GM12878 (cell line): ENCODE data around the gene SEC16A. TPM values are rescaled to one million over a fixed set of nuclear protein-coding genes. Genes with fewer than 3 reads are reported as not detected.

Experiments
- ATAC-seq: fragments of 200-7000 bp; cut with Tn5 transposase; 3 replicates; pipeline ENCODE4 v1.9.1; 2020; ENCODE audit warnings: mild to moderate bottlenecking, moderate library complexity
- BruUV-seq: library from RNA; stranded (reverse); fragments of 400-500 nt; replicated peaks from 2 replicates; lab custom pipeline; 2021; lab: Mats Ljungman, UMichigan
- CTCF ChIA-PET: fragments of 300-600 bp; sonication (Branson Sonifier 250); formaldehyde crosslinking; extraction: SDS; loops from one replicate; lab custom pipeline; 2021; ENCODE audit warnings: inconsistent platforms; lab: Yijun Ruan, JAX
- POLR2A ChIA-PET: fragments of 350-600 bp; formaldehyde crosslinking; extraction: SDS; loops from one replicate; lab custom pipeline; 2021; ENCODE audit warnings: inconsistent platforms; lab: Charles Lee
- RAD21 ChIA-PET: fragments of 300-600 bp; sonication (Branson Sonifier 250); formaldehyde crosslinking; loops from one replicate; lab custom pipeline; 2023; ENCODE audit warnings: antibody characterized with exemption; ENCODE audit not compliant: unreplicated experiment; lab: Charles Lee
- SMC1A ChIA-PET: fragments of 300-600 bp; sonication (Branson Sonifier 250); formaldehyde crosslinking; loops from one replicate; lab custom pipeline; 2023; ENCODE audit not compliant: unreplicated experiment, uncharacterized antibody; lab: Charles Lee
- DNase-seq: peaks from one replicate; pipeline ENCODE4 v3.0.0-alpha.2; 2011; ENCODE audit warnings: low read depth, low spot score
- FAIRE-seq: peaks from 3 replicates; lab custom pipeline; 2011; peaks lifted over from hg19 to GRCh38; lab: Jason Lieb, UNC
- H2AFZ ChIP-seq: 2 replicates; pipeline ENCODE4 v1.6.0; 2011; ENCODE audit warnings: low read depth, low read length, control low read depth; ENCODE audit not compliant: control insufficient read depth
- H3K27ac ChIP-seq: 2 replicates; pipeline ENCODE4 v1.5.1; 2011; ENCODE audit warnings: control low read depth; ENCODE audit not compliant: control insufficient read depth, insufficient read depth
- H3K27me3 ChIP-seq, 2 experiments: replicated peaks in 1 of 2; 2 replicates each; pipeline versions ENCODE4 v1.6.0 to v1.6.1; 2011; ENCODE audit warnings: low read length in 1 of 2; ENCODE audit not compliant: control insufficient read depth in 2 of 2, insufficient read depth in 2 of 2
- H3K36me3 ChIP-seq, 2 experiments: 2 replicates each; pipeline ENCODE4 v1.5.1; 2011; ENCODE audit warnings: low read length in 1 of 2; ENCODE audit not compliant: control insufficient read depth in 2 of 2, insufficient read depth in 2 of 2
- H3K4me1 ChIP-seq: 2 replicates; pipeline ENCODE4 v1.6.1; 2011; ENCODE audit warnings: mild to moderate bottlenecking, low read length, moderate library complexity, mixed read lengths; ENCODE audit not compliant: control insufficient read depth, insufficient read depth
- H3K4me2 ChIP-seq: 2 replicates; pipeline ENCODE4 v1.6.0; 2011; ENCODE audit warnings: control low read depth; ENCODE audit not compliant: control insufficient read depth, insufficient read depth
- H3K4me3 ChIP-seq: fragments of 200-600 bp; sonication (generic); 2 replicates; pipeline ENCODE4 v1.5.1; 2016
- H3K79me2 ChIP-seq: 2 replicates; pipeline ENCODE4 v1.6.0; 2011; ENCODE audit warnings: low read length; ENCODE audit not compliant: control insufficient read depth, insufficient read depth
- H3K9ac ChIP-seq: 2 replicates; pipeline ENCODE4 v1.8.0; 2011; ENCODE audit warnings: low read length, control low read depth, mixed read lengths; ENCODE audit not compliant: control insufficient read depth, insufficient read depth
- H3K9me3 ChIP-seq: replicated peaks from 3 replicates; pipeline ENCODE4 v1.5.1; 2011; ENCODE audit warnings: mild to moderate bottlenecking, low read length; ENCODE audit not compliant: control insufficient read depth, insufficient read depth
- H4K20me1 ChIP-seq: 2 replicates; pipeline ENCODE4 v1.6.0; 2011; ENCODE audit not compliant: control insufficient read depth, insufficient read depth
- EED ChIP-seq: sonication (generic); IDR thresholded peaks from 2 replicates; pipeline ENCODE4 v1.6.1; 2016; ENCODE audit warnings: antibody characterized with exemption, low read depth
- EGR1 ChIP-seq, 2 experiments: IDR thresholded peaks; 1 replicate in 1 of 2; 2 replicates in 1 of 2; pipeline ENCODE4 v1.6.1; 2011 to 2012; ENCODE audit warnings: low read depth in 2 of 2, low read length in 2 of 2, borderline replicate concordance in 1 of 2, mild to moderate bottlenecking in 1 of 2, moderate library complexity in 1 of 2
- IKZF1 ChIP-seq: fragments of 450-650 bp; conservative IDR thresholded peaks from 2 replicates; pipeline ENCODE4 v1.6.1; 2017; ENCODE audit warnings: antibody characterized with exemption, mild to moderate bottlenecking
- WGBS: methylation state at CpG from one replicate; pipeline ENCODE4 v1.1.6; 2016; ENCODE audit warnings: low lambda C conversion rate; ENCODE audit not compliant: insufficient replicate concordance, insufficient coverage; ENCODE audit errors: missing lambda C conversion rate; 5-methylcytosine and 5-hydroxymethylcytosine counted together
- in situ Hi-C: fragments of 300-500 bp; cut with MboI; formaldehyde crosslinking; loops from 9 replicates; pipeline ENCODE4 v1.14.3; 2018; ENCODE audit warnings: mixed read lengths
- intact Hi-C: fragments of 100-400 bp; cut with micrococcal nuclease; formaldehyde crosslinking; loops from one replicate; pipeline ENCODE4 v1.14.2; 2022; ENCODE audit not compliant: unreplicated experiment
- polyA plus RNA-seq, 11 experiments: library from polyadenylated mRNA; depleted of rRNA in 4 of 11; unstranded in 6 of 11; stranded (reverse) in 5 of 11; fragments of >200 nt; fragmentation: Nextera tagmentation in 4 of 11; fragmentation: Illumina TruSeq in 1 of 11; extraction: Ambion mirVana in 4 of 11; extraction: Trizol in 1 of 11; gene quantifications; 1 replicate in 1 of 11; 2 replicates in 10 of 11; pipeline versions ENCODE4 v1.2.1 to v1.2.3, GENCODE V29; 2011 to 2016; ENCODE audit warnings: inconsistent platforms in 2 of 11, missing spikeins in 2 of 11, low read depth in 1 of 11
- total RNA-seq, 4 experiments: library from RNA; depleted of rRNA in 3 of 4; stranded (reverse); fragments of >200 nt in 3 of 4; fragmentation: Illumina TruSeq in 1 of 4; extraction: Trizol in 1 of 4; gene quantifications; 2 replicates each; pipeline versions ENCODE4 v1.2.1 to v1.2.3, GENCODE V29; 2013 to 2021
- TF ChIP-seq, protein P1 (sequence below): fragments of 450-650 bp; formaldehyde crosslinking; IDR thresholded peaks from 2 replicates; pipeline ENCODE4 v1.4.0; 2020; ENCODE audit warnings: mild to moderate bottlenecking, moderate library complexity
- TF ChIP-seq, protein P2 (sequence below): fragments of 150-350 bp; IDR thresholded peaks from 2 replicates; pipeline ENCODE4 v1.6.1; 2016; ENCODE audit warnings: low read depth, low read length
- TF ChIP-seq, protein P3 (sequence below): IDR thresholded peaks from 2 replicates; pipeline ENCODE4 v1.6.1; 2012; ENCODE audit warnings: mild to moderate bottlenecking, low read depth, low read length

SEC16A gene
- total and polyA plus RNA-seq, 10 of the 15 experiments (the other 5 are each of a cell fraction or from before 2014, with no cell fraction given): 9.9 to 59.1 (median 21.7) TPM

DNA sequence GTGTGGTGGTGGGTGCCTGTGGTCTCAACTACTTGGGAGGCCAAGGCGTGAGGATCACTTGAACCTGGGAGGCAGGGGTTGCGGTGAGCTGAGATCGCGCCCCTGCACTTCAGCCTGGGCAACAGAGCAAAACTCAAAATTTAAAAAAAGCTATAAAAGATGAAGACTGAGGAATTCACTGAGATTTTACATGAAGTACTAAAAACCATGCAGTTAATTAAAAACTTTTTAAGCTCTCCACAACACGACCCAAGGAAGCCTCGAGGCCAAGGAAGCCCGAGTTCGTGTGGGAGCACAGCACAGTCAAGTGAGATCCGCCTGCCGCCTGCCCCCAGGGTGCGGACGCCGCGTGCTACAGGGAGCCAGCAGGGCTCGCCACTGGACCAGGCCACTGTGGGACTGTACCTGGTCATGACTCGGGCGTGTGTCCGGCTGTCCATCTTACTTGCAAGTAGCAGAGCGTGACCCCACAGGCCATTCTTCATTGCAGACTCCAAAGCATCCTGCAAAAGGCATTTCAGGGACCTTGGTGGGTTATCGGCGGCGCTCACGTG is 22.0 kb downstream of the SEC16A start:
- Histone ChIP-seq H3K27me3 (no peaks in the 10 kb centered on the region), H2AFZ (no peak overlapping the region), H3K4me3 (no peak overlapping the region), H3K4me2 (no peak overlapping the region), H3K4me1 (no peaks in the 10 kb centered on the region), H4K20me1 (no peaks in the 10 kb centered on the region), H3K36me3 (peaks cover 37 to 41% of the 10 kb centered on the region in 2 experiments), H3K27ac (no peak overlapping the region), H3K9me3 (no peaks in the 10 kb centered on the region), H3K9ac (no peak overlapping the region), H3K79me2 (no peaks in the 10 kb centered on the region)
- intact Hi-C loops: no loop called here
- no TSS peak for BruUV-seq
- DNase-seq: no peak
- in situ Hi-C loops: no loop called here
- FAIRE-seq: no peak
- no peak for ATAC-seq
- 97% methylated on average over 23 of the region's 23 CpGs for WGBS
- no peak for TF ChIP-seq EED
- TF ChIP-seq, protein P1, sequence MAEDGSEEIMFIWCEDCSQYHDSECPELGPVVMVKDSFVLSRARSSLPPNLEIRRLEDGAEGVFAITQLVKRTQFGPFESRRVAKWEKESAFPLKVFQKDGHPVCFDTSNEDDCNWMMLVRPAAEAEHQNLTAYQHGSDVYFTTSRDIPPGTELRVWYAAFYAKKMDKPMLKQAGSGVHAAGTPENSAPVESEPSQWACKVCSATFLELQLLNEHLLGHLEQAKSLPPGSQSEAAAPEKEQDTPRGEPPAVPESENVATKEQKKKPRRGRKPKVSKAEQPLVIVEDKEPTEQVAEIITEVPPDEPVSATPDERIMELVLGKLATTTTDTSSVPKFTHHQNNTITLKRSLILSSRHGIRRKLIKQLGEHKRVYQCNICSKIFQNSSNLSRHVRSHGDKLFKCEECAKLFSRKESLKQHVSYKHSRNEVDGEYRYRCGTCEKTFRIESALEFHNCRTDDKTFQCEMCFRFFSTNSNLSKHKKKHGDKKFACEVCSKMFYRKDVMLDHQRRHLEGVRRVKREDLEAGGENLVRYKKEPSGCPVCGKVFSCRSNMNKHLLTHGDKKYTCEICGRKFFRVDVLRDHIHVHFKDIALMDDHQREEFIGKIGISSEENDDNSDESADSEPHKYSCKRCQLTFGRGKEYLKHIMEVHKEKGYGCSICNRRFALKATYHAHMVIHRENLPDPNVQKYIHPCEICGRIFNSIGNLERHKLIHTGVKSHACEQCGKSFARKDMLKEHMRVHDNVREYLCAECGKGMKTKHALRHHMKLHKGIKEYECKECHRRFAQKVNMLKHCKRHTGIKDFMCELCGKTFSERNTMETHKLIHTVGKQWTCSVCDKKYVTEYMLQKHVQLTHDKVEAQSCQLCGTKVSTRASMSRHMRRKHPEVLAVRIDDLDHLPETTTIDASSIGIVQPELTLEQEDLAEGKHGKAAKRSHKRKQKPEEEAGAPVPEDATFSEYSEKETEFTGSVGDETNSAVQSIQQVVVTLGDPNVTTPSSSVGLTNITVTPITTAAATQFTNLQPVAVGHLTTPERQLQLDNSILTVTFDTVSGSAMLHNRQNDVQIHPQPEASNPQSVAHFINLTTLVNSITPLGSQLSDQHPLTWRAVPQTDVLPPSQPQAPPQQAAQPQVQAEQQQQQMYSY (CRISPR knock-in tag): no peak
- TF ChIP-seq, protein P2, sequence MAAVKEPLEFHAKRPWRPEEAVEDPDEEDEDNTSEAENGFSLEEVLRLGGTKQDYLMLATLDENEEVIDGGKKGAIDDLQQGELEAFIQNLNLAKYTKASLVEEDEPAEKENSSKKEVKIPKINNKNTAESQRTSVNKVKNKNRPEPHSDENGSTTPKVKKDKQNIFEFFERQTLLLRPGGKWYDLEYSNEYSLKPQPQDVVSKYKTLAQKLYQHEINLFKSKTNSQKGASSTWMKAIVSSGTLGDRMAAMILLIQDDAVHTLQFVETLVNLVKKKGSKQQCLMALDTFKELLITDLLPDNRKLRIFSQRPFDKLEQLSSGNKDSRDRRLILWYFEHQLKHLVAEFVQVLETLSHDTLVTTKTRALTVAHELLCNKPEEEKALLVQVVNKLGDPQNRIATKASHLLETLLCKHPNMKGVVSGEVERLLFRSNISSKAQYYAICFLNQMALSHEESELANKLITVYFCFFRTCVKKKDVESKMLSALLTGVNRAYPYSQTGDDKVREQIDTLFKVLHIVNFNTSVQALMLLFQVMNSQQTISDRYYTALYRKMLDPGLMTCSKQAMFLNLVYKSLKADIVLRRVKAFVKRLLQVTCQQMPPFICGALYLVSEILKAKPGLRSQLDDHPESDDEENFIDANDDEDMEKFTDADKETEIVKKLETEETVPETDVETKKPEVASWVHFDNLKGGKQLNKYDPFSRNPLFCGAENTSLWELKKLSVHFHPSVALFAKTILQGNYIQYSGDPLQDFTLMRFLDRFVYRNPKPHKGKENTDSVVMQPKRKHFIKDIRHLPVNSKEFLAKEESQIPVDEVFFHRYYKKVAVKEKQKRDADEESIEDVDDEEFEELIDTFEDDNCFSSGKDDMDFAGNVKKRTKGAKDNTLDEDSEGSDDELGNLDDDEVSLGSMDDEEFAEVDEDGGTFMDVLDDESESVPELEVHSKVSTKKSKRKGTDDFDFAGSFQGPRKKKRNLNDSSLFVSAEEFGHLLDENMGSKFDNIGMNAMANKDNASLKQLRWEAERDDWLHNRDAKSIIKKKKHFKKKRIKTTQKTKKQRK: no peak
- no peak for TF ChIP-seq EGR1 (IDR thresholded peaks at IDR 0.05; ENCODE audit: borderline replicate concordance in 1 of 2, low read depth in 2 of 2, low read length in 2 of 2)
- TF ChIP-seq, protein P3, sequence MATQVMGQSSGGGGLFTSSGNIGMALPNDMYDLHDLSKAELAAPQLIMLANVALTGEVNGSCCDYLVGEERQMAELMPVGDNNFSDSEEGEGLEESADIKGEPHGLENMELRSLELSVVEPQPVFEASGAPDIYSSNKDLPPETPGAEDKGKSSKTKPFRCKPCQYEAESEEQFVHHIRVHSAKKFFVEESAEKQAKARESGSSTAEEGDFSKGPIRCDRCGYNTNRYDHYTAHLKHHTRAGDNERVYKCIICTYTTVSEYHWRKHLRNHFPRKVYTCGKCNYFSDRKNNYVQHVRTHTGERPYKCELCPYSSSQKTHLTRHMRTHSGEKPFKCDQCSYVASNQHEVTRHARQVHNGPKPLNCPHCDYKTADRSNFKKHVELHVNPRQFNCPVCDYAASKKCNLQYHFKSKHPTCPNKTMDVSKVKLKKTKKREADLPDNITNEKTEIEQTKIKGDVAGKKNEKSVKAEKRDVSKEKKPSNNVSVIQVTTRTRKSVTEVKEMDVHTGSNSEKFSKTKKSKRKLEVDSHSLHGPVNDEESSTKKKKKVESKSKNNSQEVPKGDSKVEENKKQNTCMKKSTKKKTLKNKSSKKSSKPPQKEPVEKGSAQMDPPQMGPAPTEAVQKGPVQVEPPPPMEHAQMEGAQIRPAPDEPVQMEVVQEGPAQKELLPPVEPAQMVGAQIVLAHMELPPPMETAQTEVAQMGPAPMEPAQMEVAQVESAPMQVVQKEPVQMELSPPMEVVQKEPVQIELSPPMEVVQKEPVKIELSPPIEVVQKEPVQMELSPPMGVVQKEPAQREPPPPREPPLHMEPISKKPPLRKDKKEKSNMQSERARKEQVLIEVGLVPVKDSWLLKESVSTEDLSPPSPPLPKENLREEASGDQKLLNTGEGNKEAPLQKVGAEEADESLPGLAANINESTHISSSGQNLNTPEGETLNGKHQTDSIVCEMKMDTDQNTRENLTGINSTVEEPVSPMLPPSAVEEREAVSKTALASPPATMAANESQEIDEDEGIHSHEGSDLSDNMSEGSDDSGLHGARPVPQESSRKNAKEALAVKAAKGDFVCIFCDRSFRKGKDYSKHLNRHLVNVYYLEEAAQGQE: no peak
- TF ChIP-seq IKZF1: no peak
- CTCF ChIA-PET: interaction anchor here (0.7 kb wide), 1 partner anchor 308 kb away, joined by 3 read pairs; no protein-coding TSS in a partner anchor
- POLR2A ChIA-PET: interaction anchor here (0.5 to 0.6 kb wide), 2 partner anchors 9 to 20 kb away, joined by 3 read pairs; no protein-coding TSS in a partner anchor
- RAD21 ChIA-PET: no interaction called here
- SMC1A ChIA-PET: interaction anchor here (1.0 kb wide), 1 partner anchor 164 kb away, joined by 3 read pairs; no protein-coding TSS in a partner anchor
